Gastroesophageal sphincter (tissue), 4 donors: ENCODE results near the gene FUNDC1. TPM values are rescaled to one million over a fixed set of nuclear protein-coding genes. Genes with fewer than 3 reads are reported as not detected.

Experiments
- total RNA-seq, 4 donors: library from RNA; depleted of rRNA; stranded (reverse); fragments of >200 nt; gene quantifications; one replicate each; pipeline ENCODE4 v1.1.0, GENCODE V29; 2016

The FUNDC1 gene
- total RNA-seq, 4 donors from 2014 or later = 9.1 to 16.5 (median 11.7) TPM

Other genes starting within 250 kb of the FUNDC1 start
- gene EFHC2, start 199.2 kb downstream of the FUNDC1 start, total RNA-seq = 10 to 100 TPM in 2 of 4 donors, 1 to 10 TPM in 2; 2.7 to 15.9 (median 8.7) TPM